ENCODE results near the gene CKAP5. TPM values are rescaled to one million over a fixed set of nuclear protein-coding genes. Genes with fewer than 3 reads are reported as not detected.

Gene CKAP5
- total RNA-seq, 1 experiment from 2014 or later: 166 TPM

DNA sequence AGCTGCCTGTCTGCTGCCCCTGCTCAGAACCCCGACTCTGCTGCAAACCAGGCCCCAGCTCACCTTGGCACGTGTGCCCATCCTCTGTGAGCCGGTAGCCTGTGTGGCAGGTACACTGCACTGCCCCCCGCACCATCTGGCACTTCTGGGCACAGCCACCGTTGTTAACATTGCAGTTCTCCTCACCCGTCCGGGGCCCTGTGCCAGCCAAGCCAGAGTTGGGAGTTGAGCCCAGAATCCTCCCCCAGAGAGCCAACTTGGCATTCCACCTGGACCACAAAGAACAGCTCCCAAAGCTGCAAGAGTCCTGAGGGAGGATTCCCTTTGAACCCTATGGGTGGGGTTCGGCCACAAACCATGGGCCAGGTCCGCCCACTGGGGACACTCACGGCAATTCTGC is 49.7 kb upstream of the CKAP5 start:
- Histone ChIP-seq H3K9me2 (ENCODE audit: insufficient read depth) (no peaks in the 10 kb centered on the region), H3K9me3 (ENCODE audit: control insufficient read depth in 1 of 2, insufficient read depth in 1 of 2, low read depth in 1 of 2, low read length in 2 of 2) (no peaks in the 10 kb centered on the region), H3K4me3 (replicated peaks in 1 of 2; ENCODE audit: low read depth in 1 of 2, low read length in 2 of 2) (no peak overlapping the region), H3K4me2 (ENCODE audit: low read length) (no peak overlapping the region), H3K9ac (ENCODE audit: low read length) (no peak overlapping the region), H4K20me1 (ENCODE audit: insufficient read depth) (no peaks in the 10 kb centered on the region), H2AFZ (ENCODE audit: low read depth, low read length, poor library complexity, severe bottlenecking) (no peak overlapping the region), H3K27me3 (ENCODE audit: insufficient read depth, low read length) (no peaks in the 10 kb centered on the region), H3K36me3 (ENCODE audit: control insufficient read depth in 1 of 2, insufficient read depth in 2 of 2, low read length in 2 of 2) (0 out of 4 replicates have a peak, but pooled peaks cover 0 to 5% of the 10 kb centered on the region in 2 experiments), H3K79me2 (ENCODE audit: insufficient read depth, low read length) (no peaks in the 10 kb centered on the region), H3K4me1 (ENCODE audit: control insufficient read depth in 1 of 2, insufficient read depth in 2 of 2, low read length in 2 of 2) (peaks cover 0 to 2% of the 10 kb centered on the region in 2 experiments; a peak in 2 of 4 replicates), H3K27ac (ENCODE audit: low read depth, low read length) (no peak overlapping the region)
- DNase-seq (ENCODE audit: low read depth, low spot score) (no peak), ATAC-seq (no peak)
- ChIA-PET POLR2A (no interaction called here), CTCF (interaction anchor here (1.6 kb wide), 1 partner anchor 258 kb away, joined by 5 read pairs; no protein-coding TSS in a partner anchor), RAD21 (ENCODE audit: low non-redundant PET in 1 of 2, low total read pairs in 2 of 2, uncharacterized antibody in 2 of 2, unreplicated experiment in 2 of 2) (no interaction called here)
- intact Hi-C loops (cut with micrococcal nuclease): no loop called here
- no peak for TF ChIP-seq CBX3 (IDR thresholded peaks at IDR 0.05; ENCODE audit: low read depth)
- TF ChIP-seq EZH2 (IDR thresholded peaks at IDR 0.05): no peak
- no peak for TF ChIP-seq FOSL1 (IDR thresholded peaks at IDR 0.05; ENCODE audit: low read depth)
- no peak for TF ChIP-seq JUND (IDR thresholded peaks at IDR 0.05)
- TF ChIP-seq CEBPB (IDR thresholded peaks at IDR 0.05; ENCODE audit: low read depth): no peak
- TF ChIP-seq EZH2phosphoT487 (IDR thresholded peaks at IDR 0.05; ENCODE audit: borderline replicate concordance): no peak
- TF ChIP-seq ATF3 (IDR thresholded peaks at IDR 0.05): no peak
- TF ChIP-seq, protein P1, sequence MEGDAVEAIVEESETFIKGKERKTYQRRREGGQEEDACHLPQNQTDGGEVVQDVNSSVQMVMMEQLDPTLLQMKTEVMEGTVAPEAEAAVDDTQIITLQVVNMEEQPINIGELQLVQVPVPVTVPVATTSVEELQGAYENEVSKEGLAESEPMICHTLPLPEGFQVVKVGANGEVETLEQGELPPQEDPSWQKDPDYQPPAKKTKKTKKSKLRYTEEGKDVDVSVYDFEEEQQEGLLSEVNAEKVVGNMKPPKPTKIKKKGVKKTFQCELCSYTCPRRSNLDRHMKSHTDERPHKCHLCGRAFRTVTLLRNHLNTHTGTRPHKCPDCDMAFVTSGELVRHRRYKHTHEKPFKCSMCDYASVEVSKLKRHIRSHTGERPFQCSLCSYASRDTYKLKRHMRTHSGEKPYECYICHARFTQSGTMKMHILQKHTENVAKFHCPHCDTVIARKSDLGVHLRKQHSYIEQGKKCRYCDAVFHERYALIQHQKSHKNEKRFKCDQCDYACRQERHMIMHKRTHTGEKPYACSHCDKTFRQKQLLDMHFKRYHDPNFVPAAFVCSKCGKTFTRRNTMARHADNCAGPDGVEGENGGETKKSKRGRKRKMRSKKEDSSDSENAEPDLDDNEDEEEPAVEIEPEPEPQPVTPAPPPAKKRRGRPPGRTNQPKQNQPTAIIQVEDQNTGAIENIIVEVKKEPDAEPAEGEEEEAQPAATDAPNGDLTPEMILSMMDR (IDR thresholded peaks at IDR 0.05 in 2 of 3, conservative IDR thresholded peaks at IDR 0.05 in 1 of 3; ENCODE audit: borderline replicate concordance in 1 of 3, insufficient read depth in 1 of 3, low read depth in 2 of 3, low read length in 2 of 3): no peak
- TF ChIP-seq RAD21 (IDR thresholded peaks at IDR 0.05; ENCODE audit: low read depth): no peak
- BruUV-seq (replicated peaks): no TSS peak
